ENCODE results near the gene TPO.
"Not testable (repeated sequence)": the region's sequence is repeated elsewhere in the genome, so short reads cannot be mapped to it uniquely, and the experiment has no call there.

Gene TPO

DNA sequence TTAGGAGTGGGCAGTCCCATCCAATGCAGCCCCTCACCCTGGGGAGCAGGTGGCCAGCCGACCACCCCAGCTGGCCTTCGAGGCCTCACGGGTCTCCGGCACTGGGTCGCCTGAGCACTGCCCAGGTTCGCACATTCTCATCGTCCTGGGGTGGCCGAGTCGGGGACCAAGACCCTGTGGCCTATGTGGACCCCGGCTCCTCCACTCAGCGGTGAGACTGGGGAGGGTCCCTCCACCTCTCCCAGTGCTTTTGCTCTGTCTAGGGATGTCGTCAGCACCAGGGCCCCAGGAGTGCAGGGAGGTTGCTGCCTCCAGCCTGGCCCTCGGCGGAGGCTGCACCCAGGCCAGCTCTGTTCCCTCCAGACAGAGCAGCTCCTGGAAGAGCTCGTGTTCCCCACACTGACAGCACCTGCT, 89.6 kb downstream of the TPO start:
- no peak for DNase-seq (ENCODE audit: low read depth)

DNA sequence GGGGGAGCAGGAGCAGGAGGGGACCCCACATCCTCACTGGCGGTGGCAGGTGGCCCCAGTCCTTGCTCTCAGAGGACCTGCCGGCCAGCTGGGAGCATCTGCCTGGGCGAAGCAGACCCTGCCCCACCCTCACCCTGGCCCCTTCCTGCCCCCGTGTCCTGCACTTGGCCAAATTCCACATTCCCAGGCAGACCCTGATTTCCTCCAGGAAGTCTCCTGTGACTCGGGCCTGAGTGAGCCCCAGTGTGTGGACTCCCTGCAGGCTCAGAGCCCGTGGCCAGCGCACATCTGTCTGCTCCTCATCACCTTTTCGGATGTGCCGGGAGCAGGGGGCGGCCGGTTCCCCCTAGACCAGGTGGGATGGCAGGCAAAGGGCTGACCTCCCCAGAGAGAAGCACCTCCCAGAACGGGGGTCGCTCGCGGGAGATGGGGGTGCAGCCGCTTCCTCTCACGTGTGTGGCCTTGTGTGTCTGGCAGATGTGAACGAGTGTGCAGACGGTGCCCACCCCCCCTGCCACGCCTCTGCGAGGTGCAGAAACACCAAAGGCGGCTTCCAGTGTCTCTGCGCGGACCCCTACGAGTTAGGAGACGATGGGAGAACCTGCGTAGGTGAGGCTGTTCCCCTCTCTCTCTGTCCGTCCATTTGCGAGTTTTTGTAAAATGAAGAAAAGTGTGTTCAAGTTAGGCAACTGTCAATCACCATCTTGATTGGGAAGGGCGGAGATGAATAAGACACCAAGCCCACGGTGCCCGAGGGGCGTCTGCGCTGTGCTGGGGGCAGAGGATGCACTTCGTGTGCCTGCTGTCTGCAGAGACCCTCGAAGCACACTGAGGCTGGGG, 90.4 kb downstream of the TPO start:
- DNase-seq (ENCODE audit: low read depth) = no peak

DNA sequence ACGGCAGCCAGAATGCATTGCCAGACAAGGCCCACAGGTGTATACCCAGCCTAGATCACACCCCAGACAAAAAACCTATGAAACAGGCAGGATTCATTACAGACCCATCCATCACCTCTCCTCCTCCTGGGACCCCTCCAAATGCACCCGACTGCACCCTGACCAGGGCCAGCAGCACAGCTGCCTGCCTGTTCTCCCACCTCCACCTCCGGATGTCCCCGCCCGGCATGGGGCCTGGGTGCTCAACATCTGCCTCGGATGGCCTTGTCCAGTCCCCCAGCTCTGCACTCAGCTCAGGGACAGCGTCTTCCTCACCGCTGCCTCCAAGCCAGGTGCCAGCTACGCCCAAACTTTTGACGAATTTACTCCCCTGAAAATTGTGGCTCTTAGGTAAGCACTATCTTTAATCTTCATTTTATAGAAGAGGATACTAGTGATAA, 91.1 kb downstream of the TPO start:
- no peak for DNase-seq (ENCODE audit: low read depth)

DNA sequence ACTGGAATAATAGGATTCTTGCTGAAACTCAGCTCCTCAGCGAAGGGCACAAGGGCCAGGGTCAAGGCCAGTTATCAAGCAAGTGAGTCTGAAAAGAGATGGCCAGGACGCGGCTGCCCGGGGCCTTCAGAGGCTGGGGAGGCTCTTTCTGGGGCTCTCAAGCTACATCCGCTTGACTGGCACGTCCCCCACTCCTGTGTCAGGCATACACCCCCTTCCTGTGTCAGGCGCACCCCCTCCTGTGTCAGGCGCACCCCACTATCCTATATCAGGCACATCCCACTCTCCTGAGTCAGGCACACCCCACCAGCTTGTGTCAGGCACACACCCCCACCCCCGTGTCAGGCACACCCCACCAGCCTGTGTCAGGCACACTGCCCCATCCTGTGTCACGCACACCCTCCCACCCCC, 91.8 kb downstream of the TPO start:
- DNase-seq (ENCODE audit: low read depth) = no peak

DNA sequence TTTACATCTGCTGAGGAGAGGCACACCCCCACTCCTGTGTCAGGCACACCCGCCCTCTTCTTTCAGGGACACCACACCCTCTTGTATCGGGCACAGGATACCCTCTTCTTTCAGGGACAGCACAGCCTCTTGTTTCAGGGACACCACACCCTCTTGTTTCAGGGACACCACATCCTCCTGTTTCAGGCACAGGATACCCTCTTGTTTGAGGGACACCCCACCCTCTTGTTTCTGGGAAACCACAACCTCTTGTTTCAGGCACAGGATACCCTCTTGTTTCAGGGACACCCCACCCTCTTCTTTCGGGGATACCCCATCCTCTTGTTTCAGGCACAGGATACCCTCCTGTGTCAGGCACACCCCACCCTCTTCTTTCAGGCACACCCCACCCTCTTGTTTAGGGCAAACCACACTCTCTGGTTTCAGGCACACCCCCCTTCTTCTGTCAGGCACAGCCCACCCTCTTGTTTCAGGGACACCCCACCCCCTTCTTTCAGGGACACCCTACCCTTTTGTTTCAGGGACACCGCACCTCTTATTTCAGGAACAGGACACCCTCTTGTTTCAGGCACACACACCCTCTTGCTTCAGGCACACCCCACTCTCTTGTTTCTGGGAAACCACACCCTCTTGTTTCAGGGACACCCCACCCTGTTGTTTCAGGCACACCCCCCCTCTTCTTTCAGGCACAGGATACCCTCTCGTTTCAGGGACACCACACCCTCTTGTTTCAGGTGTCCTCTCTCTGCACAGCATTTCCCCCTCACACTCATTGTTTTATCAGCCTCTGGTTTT, 96.2 kb downstream of the TPO start:
- no peak for DNase-seq (ENCODE audit: low read depth)

DNA sequence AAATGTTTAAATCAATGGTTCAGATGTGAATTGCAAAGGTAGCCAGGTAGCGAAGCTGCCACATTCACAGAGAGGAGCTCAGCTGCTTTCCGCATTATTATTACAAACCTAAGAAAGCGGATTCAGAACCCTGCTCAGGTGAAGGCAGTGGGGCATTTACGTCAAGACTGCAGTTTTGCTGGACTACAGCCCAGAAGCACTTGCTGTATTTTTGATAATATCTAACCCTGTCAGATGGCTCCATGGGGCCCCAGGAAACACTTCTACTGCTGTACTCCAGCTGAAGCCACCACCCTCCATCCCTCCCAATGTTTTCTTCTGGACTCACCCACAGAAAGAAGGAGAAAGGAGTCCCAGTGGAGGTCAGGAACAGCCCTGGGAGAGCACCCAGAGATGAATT, 96.9 kb downstream of the TPO start:
- DNase-seq (ENCODE audit: low read depth) = no peak

DNA sequence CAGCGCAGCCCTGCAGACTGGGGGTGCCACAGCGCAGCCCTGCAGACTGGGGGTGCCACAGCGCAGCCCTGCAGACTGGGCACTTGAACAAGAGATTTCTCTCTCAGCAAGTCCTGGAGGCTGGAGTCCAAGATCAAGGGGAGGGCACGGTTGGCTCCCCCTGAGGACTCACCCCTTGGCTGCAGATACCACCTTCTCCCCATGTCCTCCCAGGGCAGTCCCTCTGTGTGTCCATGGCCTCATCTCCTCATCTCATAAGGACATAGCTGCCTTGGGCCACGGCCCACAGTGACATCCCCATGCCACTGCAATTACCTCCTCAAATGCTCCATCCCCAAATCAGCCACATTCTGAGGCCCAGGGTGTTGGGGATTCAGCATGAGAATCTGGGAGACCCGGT, 98.2 kb downstream of the TPO start:
- no peak for DNase-seq (ENCODE audit: low read depth)

DNA sequence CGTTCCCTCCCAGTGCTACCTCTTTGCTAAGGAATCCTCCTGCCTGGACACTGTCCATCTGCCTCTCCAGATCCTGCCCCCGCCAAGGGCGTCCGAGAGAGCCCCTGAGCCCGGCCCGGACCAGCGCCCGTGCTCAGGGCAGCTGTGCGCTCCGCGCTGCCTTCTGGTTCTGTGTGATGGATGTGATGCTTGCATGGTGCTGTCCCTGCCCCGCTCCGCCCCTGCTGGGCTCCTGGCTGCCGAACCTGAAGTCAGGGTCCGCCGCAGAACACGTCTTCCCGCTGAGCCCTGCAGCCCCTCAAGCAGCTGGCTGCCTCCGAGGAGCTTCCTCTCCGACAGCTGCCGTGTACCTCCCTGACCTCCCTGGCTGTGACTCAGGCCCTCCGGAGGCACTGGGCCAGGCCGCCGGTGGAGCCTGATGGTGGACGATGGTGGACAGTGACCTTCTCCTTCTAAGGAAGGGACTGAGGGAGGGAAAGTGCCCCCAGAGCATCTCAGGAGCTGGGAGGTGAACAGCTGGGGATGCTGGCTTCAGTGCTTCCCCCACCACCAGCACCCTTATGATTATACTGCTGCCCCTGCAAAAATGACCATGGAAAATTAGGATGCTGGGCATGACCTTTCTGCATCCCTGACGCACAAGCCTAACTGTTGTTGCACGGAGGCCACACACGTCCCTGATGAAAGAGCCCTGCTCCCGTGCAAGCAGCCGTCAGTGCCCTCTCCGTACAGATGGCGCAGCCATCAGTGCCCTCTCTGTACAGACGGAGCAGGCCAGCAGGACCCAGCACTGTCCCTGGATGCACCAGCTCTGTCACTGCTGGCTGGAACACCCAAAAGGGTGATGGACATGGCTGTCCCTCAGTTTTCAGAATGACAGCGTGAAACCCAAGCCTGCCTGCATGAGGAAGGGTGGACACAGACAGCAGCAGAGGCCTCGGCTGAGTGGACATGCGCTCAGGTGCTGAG, 99.3 kb downstream of the TPO start:
- DNase-seq (ENCODE audit: low read depth) = no peak

DNA sequence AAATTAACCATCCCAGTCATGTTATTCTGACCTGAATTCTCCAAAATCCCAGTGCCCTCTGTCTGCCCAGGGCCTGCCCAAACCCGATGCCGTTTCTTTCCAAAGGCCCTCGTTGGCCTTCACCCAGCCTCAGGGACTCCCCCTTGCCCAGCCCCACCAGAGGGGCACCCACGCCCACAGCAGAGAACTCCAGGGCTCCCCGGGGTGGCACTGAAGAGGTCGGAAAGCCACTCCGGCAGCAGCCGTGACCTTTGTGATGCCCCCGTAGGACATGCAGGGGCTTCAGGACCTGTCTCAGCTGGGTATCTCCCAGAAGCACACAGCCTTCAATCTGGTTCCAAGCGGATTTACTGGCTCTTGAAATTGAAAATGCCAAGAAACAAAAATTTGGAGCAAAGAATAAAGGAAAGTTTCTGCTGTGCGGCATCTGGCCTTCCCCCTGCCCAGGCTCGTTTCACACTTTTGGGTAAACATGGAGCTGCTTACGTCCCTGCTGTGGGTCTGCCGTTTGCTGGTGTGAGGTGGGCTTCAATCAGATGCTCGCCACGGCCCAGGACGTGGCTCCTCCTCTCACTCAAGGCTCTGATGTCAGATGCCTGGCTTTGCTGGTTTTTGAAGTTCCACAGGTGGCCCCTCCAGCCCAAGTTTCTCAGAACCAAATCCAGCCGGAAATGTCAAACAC, 101.3 kb downstream of the TPO start:
- no peak for DNase-seq (ENCODE audit: low read depth)

DNA sequence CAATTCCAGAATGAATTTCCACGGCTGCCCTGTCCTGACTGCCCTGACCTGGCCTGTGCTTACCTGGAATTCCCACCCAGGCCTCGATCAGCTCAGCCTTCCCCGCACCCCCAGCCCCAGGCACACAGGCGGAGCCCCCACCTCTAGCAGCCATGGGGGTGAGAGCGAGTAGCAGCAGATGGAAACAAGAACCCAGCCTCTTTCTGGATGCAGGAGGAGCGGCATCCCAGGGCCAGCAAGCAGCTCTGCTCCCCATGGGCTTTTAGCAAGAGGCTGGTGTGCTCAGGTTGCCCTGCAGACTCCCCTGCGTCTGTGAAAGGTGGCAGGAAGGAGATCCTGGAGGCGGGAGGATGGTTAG, 101.8 kb downstream of the TPO start:
- DNase-seq (ENCODE audit: low read depth) = no peak

DNA sequence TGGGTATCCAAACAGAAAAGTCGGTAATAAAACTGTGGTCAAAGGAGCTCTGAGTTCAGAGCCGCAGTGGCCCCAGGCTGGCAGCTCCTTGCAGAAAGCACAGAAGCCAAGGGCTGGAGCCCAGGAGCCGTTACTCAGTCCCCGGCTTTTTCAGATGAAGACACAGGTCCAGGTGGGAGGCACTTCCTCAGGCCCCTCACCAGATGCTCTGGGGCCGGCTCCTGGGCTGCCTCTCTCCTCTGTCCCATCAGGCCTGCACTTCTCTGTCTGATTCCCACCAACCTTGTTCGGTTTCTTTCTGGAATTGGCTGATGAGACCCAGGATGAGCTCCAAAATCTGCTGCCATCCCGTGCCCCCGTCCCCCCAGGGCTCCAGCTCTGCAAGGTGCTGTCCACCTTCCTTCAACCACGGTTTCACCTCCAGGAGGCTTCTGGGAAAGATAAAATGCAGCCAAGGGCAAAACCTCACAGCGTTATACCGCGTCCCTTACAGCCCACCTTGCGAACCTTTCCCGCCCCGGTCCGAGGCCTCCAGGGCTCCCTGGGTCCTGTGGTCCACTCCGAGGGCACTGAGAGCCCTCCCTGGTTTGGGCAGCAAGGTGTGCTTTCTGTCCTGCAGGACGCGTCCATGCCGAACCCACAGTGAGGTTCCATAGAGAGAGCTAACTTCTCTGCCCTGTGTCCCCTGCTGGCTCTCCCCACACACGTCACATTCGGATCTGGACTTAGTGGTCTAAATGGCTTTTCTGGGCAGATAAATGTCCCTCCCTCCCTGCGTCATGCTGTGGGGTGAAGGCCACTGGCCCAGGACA, 102.9 kb downstream of the TPO start:
- DNase-seq (ENCODE audit: low read depth) = no peak

DNA sequence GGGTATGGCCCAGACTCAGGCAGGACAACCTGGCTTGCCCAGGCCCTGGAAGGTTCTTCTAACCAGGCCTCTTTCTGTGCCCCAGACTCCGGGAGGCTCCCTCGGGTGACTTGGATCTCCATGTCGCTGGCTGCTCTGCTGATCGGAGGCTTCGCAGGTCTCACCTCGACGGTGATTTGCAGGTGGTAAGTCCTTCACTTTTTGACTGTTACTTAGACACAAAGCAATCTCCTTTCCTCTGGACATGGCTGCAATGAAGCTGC, 103.5 kb downstream of the TPO start:
- no peak for DNase-seq (ENCODE audit: low read depth)

DNA sequence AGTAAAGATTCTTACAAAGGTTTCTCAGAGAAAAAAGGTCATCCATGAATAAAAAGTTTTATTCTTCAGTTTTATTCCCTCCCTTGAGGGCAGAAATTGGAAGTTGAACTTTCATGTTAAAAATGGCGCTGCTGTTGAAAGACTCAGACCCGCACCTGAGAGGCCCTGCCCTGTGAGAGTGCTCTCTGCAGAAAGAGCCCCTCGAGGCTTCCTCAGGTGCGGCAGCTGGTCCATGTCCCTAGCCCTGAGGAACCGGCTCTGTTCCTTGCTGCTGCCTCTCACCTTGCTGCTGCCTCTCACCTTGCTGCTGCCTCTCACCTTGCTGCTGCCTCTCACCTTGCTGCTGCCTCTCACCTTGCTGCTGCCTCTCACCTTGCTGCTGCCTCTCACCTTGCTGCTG, 104.0 kb downstream of the TPO start:
- not testable (repeated sequence) for DNase-seq (ENCODE audit: low read depth)

DNA sequence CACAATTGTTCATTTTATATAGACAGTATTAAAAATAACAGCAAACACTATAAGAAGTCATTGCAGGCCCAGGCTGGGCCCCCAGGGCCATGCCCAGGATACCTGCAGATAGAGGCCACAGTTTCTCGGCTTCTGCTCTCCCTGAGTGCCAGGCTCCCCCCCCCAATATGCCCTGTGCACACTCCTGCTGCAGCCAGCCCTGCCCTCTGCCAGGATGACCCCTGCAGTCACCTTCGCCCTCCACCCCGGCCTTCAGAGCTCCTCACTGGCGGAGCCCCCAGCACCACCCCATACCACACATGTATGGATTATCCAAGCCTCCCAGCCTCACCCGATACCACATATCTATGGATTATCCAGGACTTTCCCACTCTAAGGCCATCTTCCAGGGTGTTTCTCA, 104.5 kb downstream of the TPO start:
- no peak for DNase-seq (ENCODE audit: low read depth)

DNA sequence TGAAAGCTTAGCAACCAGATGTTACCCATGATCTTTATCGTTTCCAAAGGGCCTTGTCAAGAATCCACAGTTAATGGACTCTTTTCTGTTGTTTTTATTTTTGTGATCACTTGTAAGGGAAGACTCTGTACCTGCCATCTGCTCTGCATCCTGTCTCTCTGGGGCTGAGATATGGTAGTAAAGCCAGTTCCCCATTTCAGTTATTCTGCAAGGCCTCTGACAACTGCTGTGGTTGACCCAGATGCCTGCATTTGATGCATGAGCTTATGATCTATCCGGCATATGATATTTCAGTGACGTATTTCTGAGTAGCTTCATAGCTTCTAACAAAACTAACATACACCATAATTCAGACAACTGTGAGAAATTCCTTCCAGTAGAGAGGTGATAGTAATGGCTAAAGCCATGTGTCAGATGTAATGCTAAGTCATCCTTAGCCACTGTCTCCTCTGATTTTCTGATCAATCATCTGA, 105.1 kb downstream of the TPO start:
- no peak for DNase-seq (ENCODE audit: low read depth)

DNA sequence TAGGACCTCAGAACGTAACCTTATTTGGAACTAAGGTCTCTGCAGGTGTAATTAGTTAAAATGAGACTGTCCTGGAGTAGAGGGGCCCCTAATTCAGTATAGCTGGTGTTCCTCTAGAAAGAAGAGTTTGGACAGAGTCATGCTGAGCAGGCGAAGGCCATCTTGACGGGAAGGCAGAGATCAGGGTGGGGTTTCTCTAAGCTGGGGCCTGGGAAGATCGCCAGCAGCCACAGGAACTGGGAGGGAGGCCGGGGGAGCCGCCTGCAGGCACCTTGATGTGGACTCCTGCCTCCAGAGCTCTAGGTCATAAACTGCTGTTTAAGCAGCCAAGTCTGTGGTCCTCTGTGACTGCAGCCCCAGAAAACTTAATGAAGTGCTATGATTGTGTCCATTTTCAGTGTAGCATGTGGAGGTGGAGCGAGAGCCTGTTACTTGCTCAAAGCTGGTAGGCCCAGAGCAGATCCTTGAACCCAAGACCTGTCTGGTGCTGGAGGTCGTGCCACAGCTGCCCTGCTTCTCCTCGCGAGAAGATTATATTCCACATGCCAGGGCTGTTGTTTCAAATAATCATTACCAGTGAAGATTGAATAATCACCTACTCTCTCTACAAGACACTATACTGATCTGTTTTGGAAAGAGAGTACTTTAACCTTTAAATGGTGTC, 105.7 kb downstream of the TPO start:
- DNase-seq (ENCODE audit: low read depth) = no peak

DNA sequence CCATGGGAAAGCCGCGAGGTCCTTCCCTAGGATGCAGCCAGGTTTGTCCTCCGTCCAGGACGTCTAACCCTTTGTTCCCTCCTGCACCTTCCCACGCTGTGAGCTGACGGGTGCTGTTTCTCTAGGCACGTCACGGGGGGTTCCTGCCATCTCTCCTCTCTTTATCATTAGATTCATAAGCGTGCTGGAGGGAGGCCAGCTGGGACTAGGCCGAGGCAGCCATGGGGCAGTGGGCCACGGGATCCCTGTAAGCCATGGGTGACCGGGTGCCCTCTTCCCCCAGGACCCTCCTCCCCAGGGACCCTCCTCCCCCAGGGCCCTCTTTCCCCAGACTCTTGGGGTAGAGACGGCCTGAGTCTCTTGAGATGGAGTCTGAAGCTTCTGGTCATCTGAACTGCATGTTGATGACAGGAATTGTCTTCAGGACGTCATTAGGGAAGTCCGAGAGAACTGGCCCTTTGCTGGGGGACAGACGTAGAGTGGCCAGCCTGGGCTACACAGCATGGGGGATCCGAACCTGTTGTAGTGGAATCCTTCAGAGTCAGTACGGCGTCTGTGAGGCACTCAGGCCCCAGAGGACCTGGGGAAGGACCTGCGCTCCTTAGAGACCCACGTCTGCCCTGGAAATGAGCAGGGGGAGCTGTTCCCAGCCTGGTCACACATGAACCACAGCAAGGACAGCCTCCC, 108.1 kb downstream of the TPO start:
- no peak for DNase-seq (ENCODE audit: low read depth)

DNA sequence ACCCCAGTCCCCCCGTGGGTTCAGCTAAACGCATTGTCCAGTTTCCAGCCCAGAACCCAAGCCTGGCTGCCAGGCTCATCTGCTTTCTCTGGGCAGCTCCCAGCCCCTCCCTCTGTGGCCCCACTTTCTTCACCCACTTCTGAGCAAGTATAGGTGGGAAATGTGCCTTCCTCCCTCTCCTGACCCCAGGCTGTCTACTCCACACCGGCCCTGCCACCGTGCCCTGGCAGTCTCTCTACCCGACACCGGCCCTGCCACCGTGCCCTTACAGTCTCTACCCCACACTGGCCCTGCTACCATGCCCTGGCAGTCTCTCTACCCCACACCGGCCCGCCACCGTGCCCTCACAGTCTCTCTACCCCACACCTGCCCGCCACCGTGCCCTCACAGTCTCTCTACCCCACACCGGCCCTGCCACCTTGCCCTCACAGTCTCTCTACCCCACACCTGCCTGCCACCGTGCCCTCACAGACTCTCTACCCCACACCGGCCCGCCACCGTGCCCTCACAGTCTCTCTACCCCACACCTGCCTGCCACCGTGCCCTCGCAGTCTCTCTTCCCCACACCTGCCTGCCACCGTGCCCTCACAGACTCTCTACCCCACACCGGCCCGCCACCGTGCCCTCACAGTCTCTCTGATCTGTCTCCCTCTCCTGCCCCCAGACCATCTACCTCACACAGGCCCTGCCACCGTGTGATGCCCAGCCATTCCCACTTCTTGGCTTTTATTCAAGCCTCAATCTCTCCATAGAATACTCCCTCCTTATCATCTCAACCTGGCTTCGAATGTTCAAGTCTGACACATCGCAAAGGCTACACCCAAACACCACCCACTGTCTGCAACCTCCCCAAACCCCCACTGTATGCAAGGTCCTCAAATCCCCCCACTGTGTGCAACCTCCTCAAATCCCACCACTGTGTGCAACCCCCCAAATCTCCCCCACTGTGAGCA, 108.9 kb downstream of the TPO start:
- no peak for DNase-seq (ENCODE audit: low read depth)
